GM19035 (cell line): ENCODE data around the gene KIF21A.

Experiments
- ATAC-seq: cut with Tn5 transposase; IDR thresholded peaks from one replicate; pipeline ENCODE4 v1.9.1; 2021; ENCODE audit not compliant: unreplicated experiment

Gene KIF21A

DNA sequence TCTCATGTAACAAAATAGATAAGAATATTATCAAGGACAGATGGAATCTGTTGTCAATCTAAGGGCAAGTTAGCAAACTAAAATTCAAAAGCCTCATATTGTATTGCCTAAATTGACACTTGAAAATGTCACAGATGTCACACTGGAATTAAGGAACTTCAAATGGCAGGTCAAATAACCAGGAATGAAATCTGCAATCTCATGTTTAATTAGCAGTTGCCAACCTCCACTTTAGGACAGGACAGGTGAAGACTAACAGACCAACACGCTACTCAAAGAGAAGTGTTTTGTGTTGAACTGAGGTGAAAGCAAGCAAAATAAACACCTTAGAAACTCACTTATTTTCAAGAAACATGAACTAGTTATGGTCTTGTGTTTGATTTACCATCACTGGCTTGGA, 11.1 kb downstream of the KIF21A start:
- ATAC-seq = no peak

DNA sequence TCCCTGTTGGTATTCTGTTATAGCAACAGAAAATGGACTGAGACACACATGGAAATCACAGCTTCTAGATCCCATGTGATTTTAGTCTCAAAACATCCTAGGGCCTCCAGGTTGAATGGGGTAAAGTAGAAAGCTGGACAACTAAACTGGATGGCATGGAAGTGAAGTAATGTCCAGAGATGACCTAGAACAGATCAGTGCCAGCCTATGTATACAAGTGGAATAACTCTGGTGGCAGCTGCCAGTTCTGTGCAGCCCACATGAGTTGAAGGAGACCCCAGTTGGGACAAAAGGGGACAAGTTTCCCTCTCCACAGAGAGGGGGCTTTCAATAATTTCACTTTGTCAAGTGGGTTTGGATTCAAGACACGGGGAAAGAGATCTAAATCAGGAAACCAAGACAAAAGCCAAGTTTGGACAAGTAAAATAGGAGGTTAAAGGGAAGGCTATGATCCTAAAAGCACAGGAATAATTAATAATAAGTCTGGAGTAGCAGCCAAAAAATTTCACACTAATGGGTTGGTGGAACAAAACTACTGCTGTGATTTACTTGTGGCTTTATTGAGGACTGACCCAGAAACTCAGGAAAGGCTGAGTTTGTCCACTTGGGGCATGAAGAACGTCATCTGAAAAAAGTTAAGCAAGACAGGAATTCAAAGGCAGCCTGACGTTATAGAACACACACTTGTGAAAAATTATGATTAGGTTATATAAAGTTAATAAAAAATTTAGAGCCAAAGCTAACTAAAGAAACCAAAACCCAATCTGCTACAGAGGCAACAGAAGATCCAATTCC, 11.7 kb downstream of the KIF21A start:
- ATAC-seq = no peak

GRCh38 chr12:39429809-39430208, 13.1 kb downstream of the KIF21A start:
- no peak for ATAC-seq

DNA sequence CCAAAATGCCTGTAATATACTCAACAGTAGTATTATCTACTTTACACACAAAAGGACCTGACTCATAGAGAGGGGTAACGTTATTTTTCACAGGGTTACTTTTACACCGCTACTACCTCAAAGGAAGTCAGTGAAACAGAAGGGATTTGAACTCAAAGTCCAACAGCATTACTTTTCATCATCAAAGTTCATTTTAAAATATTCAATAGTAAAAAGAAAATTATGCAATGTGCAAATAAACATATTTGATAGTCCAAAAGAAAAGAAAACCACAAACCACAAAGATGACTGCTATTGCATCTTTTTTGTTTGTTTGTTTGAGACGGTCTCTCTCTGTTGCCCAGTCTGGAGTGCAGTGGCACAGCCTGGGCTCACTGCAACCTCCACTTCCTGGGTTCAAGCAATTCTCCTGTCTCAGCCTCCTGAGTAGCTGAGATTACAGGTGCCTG, 15.5 kb downstream of the KIF21A start:
- ATAC-seq = no peak

- no peak for ATAC-seq
Observed at GRCh38 chr12:39426636-39427240, 16.2 kb downstream of the KIF21A start.

- ATAC-seq = no peak
Observed at GRCh38 chr12:39420043-39420442, 22.9 kb downstream of the KIF21A start.

DNA sequence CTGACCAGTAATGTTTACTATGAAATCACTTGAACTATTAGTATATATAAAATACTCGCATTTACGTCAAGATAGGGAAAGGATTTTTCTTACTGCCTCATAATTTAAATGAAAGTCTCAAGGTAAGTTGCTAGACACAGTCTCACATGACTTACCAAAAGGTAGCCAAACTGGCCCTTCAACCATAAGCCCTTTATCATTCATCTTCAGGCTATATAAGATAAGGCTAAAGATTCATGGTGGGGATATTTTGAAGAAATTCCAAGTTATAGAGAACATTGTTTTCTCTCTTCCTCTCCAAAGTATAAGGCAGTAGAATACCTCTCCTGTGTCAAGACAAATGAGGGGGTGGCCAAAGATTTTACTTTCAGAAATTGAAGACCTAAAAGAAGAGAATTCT, 23.4 kb downstream of the KIF21A start:
- ATAC-seq = no peak

DNA sequence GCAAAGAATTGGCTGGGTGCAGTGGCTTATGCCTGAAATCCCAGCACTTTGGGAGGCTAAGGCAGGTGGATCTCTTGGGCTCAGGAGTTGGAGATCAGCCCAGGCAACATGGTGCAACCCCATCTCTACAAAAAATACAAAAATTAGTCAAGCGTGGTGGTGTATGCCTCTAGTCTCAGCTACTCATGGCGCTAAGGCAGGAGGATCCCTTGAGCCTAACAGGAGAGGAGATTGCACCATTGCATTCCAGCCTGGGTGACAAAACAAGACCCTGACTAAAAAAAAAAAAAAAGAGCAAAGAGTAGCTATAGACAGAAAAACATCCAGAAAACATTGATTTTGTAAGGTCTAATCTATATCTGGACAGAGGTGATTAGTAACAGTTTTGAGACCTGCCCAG, 25.0 kb downstream of the KIF21A start:
- no peak for ATAC-seq

DNA sequence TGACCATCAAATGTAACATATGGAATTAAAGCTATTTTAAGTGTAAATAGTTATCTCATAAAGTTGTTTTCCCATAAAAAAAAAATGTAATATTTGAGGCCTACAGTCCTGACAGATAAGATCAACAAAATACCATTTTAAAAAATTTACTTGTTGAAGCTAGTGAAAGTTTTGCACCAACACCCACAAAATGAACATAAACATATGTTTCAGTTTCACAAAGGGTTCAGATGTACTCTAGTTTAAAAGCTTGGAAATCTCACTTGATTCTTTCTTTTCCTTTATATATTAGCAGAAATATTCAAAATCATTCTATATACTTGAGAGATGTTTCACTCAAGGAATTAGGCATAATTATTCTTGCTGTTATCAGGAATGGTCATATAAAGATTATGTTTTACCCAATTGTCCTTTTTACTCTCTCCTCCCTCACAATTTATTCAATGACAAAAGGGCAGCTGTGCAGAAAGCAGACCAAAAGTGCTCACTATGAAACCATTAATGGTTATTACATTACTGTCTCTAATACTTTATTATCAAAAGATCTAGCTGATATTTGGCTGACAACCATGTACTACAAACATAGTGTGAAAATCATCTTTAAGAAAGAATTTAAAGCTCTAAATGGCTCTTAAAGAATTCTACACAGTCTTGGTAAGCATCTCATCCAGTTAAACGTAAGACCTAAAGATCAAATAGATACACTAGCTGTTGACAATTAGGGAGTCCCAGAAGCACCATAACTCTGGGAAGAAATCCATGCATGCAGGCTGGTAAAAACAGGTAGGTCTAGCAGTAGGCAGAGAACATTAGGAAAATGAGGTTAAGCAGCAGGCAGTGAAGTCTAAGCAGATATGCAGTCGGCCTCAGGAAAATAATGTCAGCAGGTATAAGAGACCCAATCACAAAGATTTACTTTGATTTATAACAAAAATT, 28.8 kb downstream of the KIF21A start:
- no peak for ATAC-seq

- ATAC-seq = no peak
Observed at GRCh38 chr12:39412210-39412609, 30.7 kb downstream of the KIF21A start.

- ATAC-seq = no peak
Observed at GRCh38 chr12:39406262-39406661, 36.7 kb downstream of the KIF21A start.

DNA sequence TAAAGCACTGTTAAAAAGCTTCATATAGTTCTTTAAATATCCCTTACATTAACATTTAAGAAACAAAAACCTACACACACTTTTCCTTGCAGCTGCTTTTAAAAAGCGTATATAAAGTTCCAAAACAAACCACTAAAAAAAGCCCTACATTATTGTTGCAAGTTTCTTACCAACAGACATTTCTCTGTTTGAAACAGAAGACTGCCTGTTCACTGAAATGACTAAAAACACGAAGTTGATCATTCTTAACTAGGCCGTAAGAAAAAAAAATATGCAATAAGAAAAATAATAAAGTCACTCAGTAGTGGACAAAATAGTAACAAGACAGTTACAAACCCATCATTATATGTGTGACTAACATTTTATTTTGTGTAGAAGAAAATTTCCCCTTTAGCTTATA, 37.3 kb downstream of the KIF21A start:
- ATAC-seq = no peak

- ATAC-seq = no peak
Observed at GRCh38 chr12:39404000-39404399, 38.9 kb downstream of the KIF21A start.

DNA sequence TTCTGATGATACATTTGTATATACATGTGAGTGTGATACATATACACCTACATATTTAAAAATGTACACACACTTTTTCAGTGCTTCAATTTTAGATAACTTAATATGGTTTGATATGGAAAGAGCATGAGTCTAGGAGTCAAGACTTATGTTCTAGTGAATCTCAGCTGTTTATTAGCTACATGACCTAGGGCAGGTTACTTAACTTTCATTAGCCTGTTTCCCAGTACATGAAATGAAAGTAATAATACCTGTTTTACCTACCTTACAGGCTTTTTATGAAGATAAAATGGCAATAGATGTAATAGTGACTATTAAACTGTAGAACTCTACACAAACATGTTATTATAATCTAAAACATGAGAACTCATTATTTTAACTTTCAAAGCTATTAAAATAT, 39.5 kb downstream of the KIF21A start:
- ATAC-seq = no peak

DNA sequence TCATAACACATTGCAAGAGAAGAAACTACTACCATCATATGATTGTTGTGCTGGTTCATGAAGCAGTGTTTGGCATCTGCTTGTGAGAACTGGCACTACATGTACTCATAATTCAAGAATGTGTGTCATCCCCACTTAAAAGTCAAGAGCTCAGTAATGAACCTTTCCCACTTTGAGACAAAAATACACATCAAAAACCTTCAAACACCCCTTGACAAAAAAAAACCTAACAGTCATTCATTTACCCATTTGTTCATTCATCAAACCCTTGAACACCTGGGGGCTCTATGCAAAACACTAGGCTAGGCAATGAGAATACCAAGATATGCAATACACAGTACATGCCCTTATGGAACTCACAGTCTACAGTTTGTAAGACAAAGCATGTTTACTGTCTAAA, 40.0 kb downstream of the KIF21A start:
- ATAC-seq = no peak

DNA sequence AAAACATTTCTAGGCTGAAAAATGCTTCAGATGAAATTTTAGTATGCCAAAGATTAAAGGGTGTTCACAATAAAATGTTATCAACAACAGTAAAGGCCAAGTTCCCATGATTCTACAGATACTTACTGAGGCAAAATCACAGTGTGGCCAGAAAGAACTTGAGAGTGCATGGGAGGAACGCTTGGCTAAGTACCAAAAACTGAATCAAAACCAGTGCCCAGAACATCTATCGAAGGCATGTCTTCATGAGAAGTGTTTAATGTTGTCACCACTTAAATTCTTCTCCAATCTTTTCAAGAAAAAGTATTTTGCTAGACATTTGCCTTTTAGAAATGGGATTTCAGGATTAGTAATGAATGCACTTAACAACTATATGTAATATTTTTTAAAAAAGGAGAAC, 41.5 kb downstream of the KIF21A start:
- no peak for ATAC-seq

DNA sequence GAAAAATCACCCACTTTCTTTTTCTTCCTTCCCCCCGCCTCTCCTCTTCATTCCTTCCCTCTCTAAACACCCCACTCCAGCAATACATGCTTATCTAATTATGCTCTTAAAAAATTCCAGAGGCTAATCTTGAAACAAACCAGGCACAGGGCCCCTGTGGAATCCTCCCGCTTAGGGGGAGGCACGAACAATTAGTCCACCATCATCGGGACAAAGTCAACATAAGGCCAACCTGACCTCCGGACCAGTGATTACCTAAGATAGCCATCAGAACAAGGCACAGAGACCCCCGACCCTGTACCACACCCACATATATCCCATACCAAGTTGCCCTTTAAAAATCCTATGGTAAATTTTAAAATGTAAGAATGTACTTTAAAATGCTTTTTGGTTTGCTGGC, 47.1 kb downstream of the KIF21A start:
- no peak for ATAC-seq

DNA sequence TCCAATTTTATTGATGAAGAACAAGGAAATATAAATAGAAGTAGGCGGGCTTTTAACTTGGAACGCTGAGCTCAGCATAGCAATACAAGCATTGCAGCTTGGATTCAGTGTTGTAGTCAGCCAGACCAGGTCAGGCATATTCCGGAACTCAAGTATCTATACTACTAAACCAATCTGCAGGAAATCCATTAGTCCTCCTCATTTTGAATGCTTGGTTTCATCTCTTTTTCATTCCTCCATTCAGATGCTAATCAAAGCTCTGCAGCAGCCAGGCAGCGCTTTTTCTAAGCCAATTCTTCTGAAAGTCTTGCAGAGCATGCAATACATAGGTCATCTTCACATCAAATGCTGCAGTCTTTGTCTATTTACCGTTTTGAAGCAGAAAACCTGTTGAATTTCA, 49.0 kb downstream of the KIF21A start:
- ATAC-seq = no peak

DNA sequence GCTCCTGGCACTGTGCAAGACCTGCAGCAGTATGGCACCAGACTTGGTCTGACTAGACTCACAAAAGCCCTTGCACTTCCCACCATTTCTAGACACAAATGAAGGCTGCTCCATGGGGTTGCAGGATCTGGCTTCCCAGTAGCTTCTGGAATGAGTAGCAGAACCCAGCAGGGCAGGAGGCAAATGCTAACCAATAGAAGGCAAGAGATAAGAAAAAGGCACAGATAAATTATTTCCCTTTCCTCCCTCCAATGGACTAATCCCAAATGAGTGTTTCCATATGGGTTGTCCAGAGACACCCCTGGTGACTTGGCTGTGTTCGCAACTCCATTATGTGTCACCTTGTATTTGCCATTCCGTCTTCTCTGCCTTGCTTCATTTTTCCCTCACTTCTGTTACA, 49.7 kb downstream of the KIF21A start:
- no peak for ATAC-seq

DNA sequence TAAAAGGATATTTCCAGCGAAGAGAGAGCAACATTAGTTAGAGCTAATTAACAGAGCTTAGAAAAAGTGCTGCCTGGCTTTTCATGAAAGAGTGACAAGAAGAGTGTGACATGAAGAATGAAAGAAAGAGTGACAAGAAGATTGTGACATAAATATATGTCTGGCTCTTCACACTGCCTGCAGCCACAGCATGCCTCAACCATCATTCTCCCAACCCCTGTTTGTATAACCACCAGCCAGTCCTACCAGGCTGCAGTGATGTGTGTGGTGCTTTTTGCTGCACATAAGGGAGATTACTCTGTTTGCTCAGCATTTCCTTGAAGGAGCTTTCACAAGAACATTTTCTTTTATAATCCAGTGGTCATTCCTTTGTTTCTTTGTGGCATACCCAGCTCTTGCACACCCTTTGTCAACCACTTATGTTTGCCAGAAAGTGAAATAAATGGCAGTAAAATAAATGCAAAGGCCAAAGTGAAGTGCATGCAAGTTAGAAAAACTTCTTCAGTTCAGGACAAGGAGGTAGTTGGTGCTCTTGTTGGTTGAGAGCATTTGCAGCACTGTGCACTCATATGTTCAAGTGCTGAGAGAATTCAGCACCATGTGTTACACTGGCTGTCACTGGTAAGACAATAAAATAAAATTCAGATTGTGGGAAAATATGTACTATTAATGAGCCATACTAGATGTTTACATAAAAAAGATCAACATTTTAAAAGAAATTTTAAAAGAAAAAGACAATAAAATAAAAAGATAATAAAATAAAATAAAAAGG, 50.6 kb downstream of the KIF21A start:
- ATAC-seq = no peak

- no peak for ATAC-seq
Observed at GRCh38 chr12:39390752-39391151, 52.2 kb downstream of the KIF21A start.
